Transverse colon (tissue), 4 donors: ENCODE measurements around the gene ATP5MC3. TPM values are rescaled to one million over a fixed set of nuclear protein-coding genes. Genes with fewer than 3 reads are reported as not detected.
A peak's percentile ranks its signal among the peaks of the same experiment; 100 is the strongest.
"Not testable (repeated sequence)": the region's sequence is repeated elsewhere in the genome, so short reads cannot be mapped to it uniquely, and the experiment has no call there.

Experiments
- DNase-seq: peaks from one replicate; pipeline ENCODE4 v3.0.0-alpha.2; 2019
- H3K27ac ChIP-seq, 4 donors: fragments of 200-600 bp; sonication (generic); 2 replicates each; pipeline ENCODE4 v1.5.1; 2016 to 2018; ENCODE audit warnings: inconsistent platforms in 4 of 4
- H3K27me3 ChIP-seq: fragments of 200-600 bp; sonication (generic); 2 replicates; pipeline ENCODE4 v1.5.1; 2017; ENCODE audit warnings: inconsistent platforms
- H3K36me3 ChIP-seq, 4 donors: fragments of 200-600 bp; sonication (generic); 2 replicates each; pipeline ENCODE4 v1.5.1; 2017 to 2019; ENCODE audit warnings: inconsistent platforms in 4 of 4
- H3K4me1 ChIP-seq, 4 donors: fragments of 200-600 bp; sonication (generic); 2 replicates each; pipeline ENCODE4 v1.5.1; 2017 to 2020; ENCODE audit warnings: inconsistent platforms in 4 of 4
- H3K4me3 ChIP-seq, 4 donors: fragments of 200-600 bp; sonication (generic); 1 replicate in 1 of 4; 2 replicates in 3 of 4; pipeline versions ENCODE4 v1.5.1 to v1.6.1; 2017 to 2019; ENCODE audit warnings: inconsistent platforms in 4 of 4
- H3K9me3 ChIP-seq, 2 donors: fragments of 200-600 bp; sonication (generic); 2 replicates each; pipeline ENCODE4 v1.5.1; 2017 to 2019; ENCODE audit warnings: inconsistent platforms in 2 of 2
- CTCF ChIP-seq, 5 experiments: fragments of 200-600 bp in 3 of 5; fragments of 450-650 bp in 2 of 5; sonication (generic) in 3 of 5; IDR thresholded peaks; 1 replicate in 2 of 5; 2 replicates in 3 of 5; pipeline ENCODE4 v1.5.1; 2016 to 2017; ENCODE audit warnings: antibody characterized with exemption in 5 of 5, inconsistent platforms in 3 of 5, mild to moderate bottlenecking in 2 of 5, moderate library complexity in 1 of 5
- EP300 ChIP-seq: sonication (generic); formaldehyde crosslinking; IDR thresholded peaks from one replicate; pipeline ENCODE4 v1.6.1; 2017; ENCODE audit warnings: antibody characterized with exemption, low read depth
- POLR2A ChIP-seq: fragments of 450-650 bp; IDR thresholded peaks from one replicate; pipeline ENCODE4 v1.6.1; 2016; ENCODE audit warnings: antibody characterized with exemption, mild to moderate bottlenecking, moderate library complexity
- POLR2AphosphoS5 ChIP-seq, 3 donors: sonication (generic); formaldehyde crosslinking; IDR thresholded peaks; one replicate each; pipeline ENCODE4 v1.6.1; 2016; ENCODE audit warnings: antibody characterized with exemption in 3 of 3
- WGBS, 2 donors: methylation state at CpG; one replicate each; pipeline ENCODE4 v1.1.5; 2018; ENCODE audit warnings: low coverage in 1 of 2; 5-methylcytosine and 5-hydroxymethylcytosine counted together
- in situ Hi-C, 4 donors: fragments of 200-750 bp; cut with MboI; loops; one replicate each; pipeline versions ENCODE4 v1.15.0 to v1.15.1; 2017; ENCODE audit warnings: low sequenced_read_pairs in 3 of 4, low pct_ligation_motif_present in 1 of 4, low pct_unique_long_range_greater_than_20kb in 1 of 4
- intact Hi-C: fragments of 100-400 bp; cut with DNase I; formaldehyde crosslinking; loops from one replicate; pipeline ENCODE4 v1.15.1; 2023; ENCODE audit warnings: low total_unique reads
- total RNA-seq, 4 donors: library from RNA; depleted of rRNA; stranded (reverse); fragments of >200 nt; gene quantifications; one replicate each; pipeline ENCODE4 v1.1.0, GENCODE V29; 2016

The ATP5MC3 gene
- 100 to 1,000 TPM in 3 of 4 donors, 10 to 100 TPM in 1; 88.4 to 391 (median 181) TPM for total RNA-seq

GRCh38 chr2:175181104-175181876, at the start of gene ATP5MC3:
Gene ATP5MC3 (minus strand): TSS chr2:175181710. CDS start chr2:175181393, 317 bp downstream.
- intact Hi-C loops (no loop called here), in situ Hi-C loops (no loop called here)
- Histone ChIP-seq H3K4me1 (peaks cover 0 to 25% (median 19%) of the 10 kb centered on the region in 4 donors), H3K4me3 (peak within 1 kb of the TSS; percentile 73 to 92 (median 82)), H3K36me3 (peaks cover 0 to 34% (median 18%) of the 10 kb centered on the region in 4 donors), H3K9me3 (no peaks in the 10 kb centered on the region), H3K27me3 (no peaks in the 10 kb centered on the region), H3K27ac (peak within 1 kb of the TSS; percentile 94 to 97 (median 96))
- WGBS, 2 donors = 0 to 2% methylated on average over 1 to 42 of the region's 53 CpGs
- no peak for TF ChIP-seq EP300
- TF ChIP-seq POLR2A = peak; percentile 97
- peak in 3 of 5 experiments; percentile 6 to 43 (median 6) for TF ChIP-seq CTCF (IDR thresholded peaks at IDR 0.05)
- peak; percentile 93 to 99 (median 99) for TF ChIP-seq POLR2AphosphoS5 (IDR thresholded peaks at IDR 0.05)
- DNase-seq = peak; percentile 96

- DNase-seq, H3K36me3 ChIP-seq, intact Hi-C loops, H3K4me1 ChIP-seq, H3K9me3 ChIP-seq, in situ Hi-C loops, H3K4me3 ChIP-seq, H3K27ac ChIP-seq, H3K27me3 ChIP-seq: not testable (repeated sequence)
- 0 to 65% methylated on average over 1 to 4 of the region's 4 CpGs for WGBS, 2 donors
These were observed 47.1 kb upstream of the ATP5MC3 start for GRCh38 chr2:175228601-175229000.

- Histone ChIP-seq H3K4me1 (peaks cover 0 to 2% (median 0%) of the 10 kb centered on the region in 4 donors), H3K27ac (no peak overlapping the region), H3K9me3 (no peaks in the 10 kb centered on the region), H3K36me3 (no peaks in the 10 kb centered on the region), H3K27me3 (peaks cover 9% of the 10 kb centered on the region), H3K4me3 (no peak overlapping the region)
- DNase-seq = no peak
- intact Hi-C loops = no loop called here
- TF ChIP-seq CTCF (IDR thresholded peaks at IDR 0.05) (no peak), POLR2AphosphoS5 (IDR thresholded peaks at IDR 0.05) (no peak), POLR2A (no peak), EP300 (no peak)
- in situ Hi-C loops = no loop called here
These were observed 46.7 kb upstream of the ATP5MC3 start for GRCh38 chr2:175228179-175228578.

- H3K4me3 ChIP-seq = no peak overlapping the region
- no peaks in the 10 kb centered on the region for H3K36me3 ChIP-seq
- no peaks in the 10 kb centered on the region for H3K9me3 ChIP-seq
- peaks cover 9% of the 10 kb centered on the region for H3K27me3 ChIP-seq
- WGBS, 2 donors = 74 to 88% methylated on average over 1 of the region's 1 CpG
- DNase-seq = no peak
- H3K27ac ChIP-seq = no peak overlapping the region
- in situ Hi-C loops (no loop called here), intact Hi-C loops (no loop called here)
- TF ChIP-seq POLR2A (no peak), EP300 (no peak), CTCF (IDR thresholded peaks at IDR 0.05) (no peak), POLR2AphosphoS5 (IDR thresholded peaks at IDR 0.05) (no peak)
- H3K4me1 ChIP-seq = no peaks in the 10 kb centered on the region
These were observed 45.9 kb upstream of the ATP5MC3 start for GRCh38 chr2:175227393-175227792.
